Loucy (cell line): Measurements from ENCODE around the gene SUGP1.

Experiments used
- H2AFZ ChIP-seq: fragments of 200-600 bp; sonication (generic); 2 replicates; pipeline ENCODE4 v1.6.0; 2016; ENCODE audit warnings: antibody characterized with exemption, mild to moderate bottlenecking, low read length, moderate library complexity
- H3F3A ChIP-seq: fragments of 200-600 bp; 2 replicates; pipeline ENCODE4 v1.6.0; 2016; ENCODE audit warnings: antibody characterized with exemption, low read depth, mild to moderate bottlenecking
- H3K27me3 ChIP-seq: fragments of 200-600 bp; sonication (generic); 2 replicates; pipeline ENCODE4 v1.6.1; 2014; ENCODE audit warnings: low read length, mild to moderate bottlenecking; ENCODE audit not compliant: insufficient read depth, poor library complexity, severe bottlenecking
- H3K36me3 ChIP-seq: fragments of 200-600 bp; sonication (generic); 2 replicates; pipeline ENCODE4 v1.6.1; 2016; ENCODE audit warnings: low read length; ENCODE audit not compliant: insufficient read depth
- H3K4me1 ChIP-seq: fragments of 200-600 bp; sonication (generic); 2 replicates; pipeline ENCODE4 v1.5.1; 2014; ENCODE audit warnings: low read length, mild to moderate bottlenecking; ENCODE audit not compliant: insufficient read depth, poor library complexity, severe bottlenecking
- H3K4me2 ChIP-seq: fragments of 200-600 bp; sonication (generic); 2 replicates; pipeline ENCODE4 v1.6.0; 2014; ENCODE audit warnings: antibody characterized with exemption, low read length, low read depth, mild to moderate bottlenecking; ENCODE audit not compliant: poor library complexity, severe bottlenecking
- H3K4me3 ChIP-seq: fragments of 200-600 bp; sonication (generic); 2 replicates; pipeline ENCODE4 v1.5.1; 2014; ENCODE audit warnings: low read length, mild to moderate bottlenecking, mixed read lengths; ENCODE audit not compliant: poor library complexity, severe bottlenecking
- H3K79me2 ChIP-seq: fragments of 200-600 bp; sonication (generic); 2 replicates; pipeline ENCODE4 v1.6.1; 2014; ENCODE audit warnings: low read length; ENCODE audit not compliant: insufficient read depth
- H3K9ac ChIP-seq: fragments of 200-600 bp; sonication (generic); 2 replicates; pipeline ENCODE4 v1.6.0; 2014; ENCODE audit warnings: mild to moderate bottlenecking, low read depth, low read length, moderate library complexity; ENCODE audit not compliant: poor library complexity, severe bottlenecking
- H3K9me2 ChIP-seq: fragments of 200-600 bp; sonication (generic); replicated peaks from 2 replicates; pipeline ENCODE4 v1.6.1; 2016; ENCODE audit warnings: low read depth, low read length, mixed read lengths
- H3K9me3 ChIP-seq: fragments of 200-600 bp; sonication (generic); 2 replicates; pipeline ENCODE4 v1.6.1; 2014; ENCODE audit warnings: mild to moderate bottlenecking, antibody characterized with exemption, low read length, low read depth; ENCODE audit not compliant: insufficient read depth
- H4K20me1 ChIP-seq: fragments of 200-600 bp; sonication (generic); 2 replicates; pipeline ENCODE4 v1.6.0; 2014; ENCODE audit warnings: antibody characterized with exemption, low read length, mild to moderate bottlenecking; ENCODE audit not compliant: insufficient read depth, poor library complexity, severe bottlenecking
- CTCF ChIP-seq: fragments of 200-600 bp; sonication (generic); conservative IDR thresholded peaks from 2 replicates; pipeline ENCODE4 v1.5.1; 2014; ENCODE audit warnings: mild to moderate bottlenecking, antibody characterized with exemption, low read length
- EZH2phosphoT487 ChIP-seq: fragments of 200-600 bp; IDR thresholded peaks from 2 replicates; pipeline ENCODE4 v1.6.1; 2018; ENCODE audit warnings: antibody characterized with exemption, mild to moderate bottlenecking, moderate library complexity, borderline replicate concordance

SUGP1 gene

GRCh38 chr19:19259741-19260140, 60.6 kb downstream of the SUGP1 start:
- Histone ChIP-seq H3K9ac (no peak overlapping the region), H3K79me2 (no peaks in the 10 kb centered on the region), H3K9me3 (no peaks in the 10 kb centered on the region), H3F3A (no peaks in the 10 kb centered on the region), H3K4me3 (no peak overlapping the region), H3K27me3 (no peaks in the 10 kb centered on the region), H3K36me3 (no peaks in the 10 kb centered on the region), H2AFZ (no peak overlapping the region), H3K4me2 (no peak overlapping the region), H3K9me2 (no peaks in the 10 kb centered on the region), H3K4me1 (no peaks in the 10 kb centered on the region), H4K20me1 (no peaks in the 10 kb centered on the region)
- no peak for TF ChIP-seq EZH2phosphoT487
- TF ChIP-seq CTCF, result no peak

GRCh38 chr19:19258589-19259338, 61.5 kb downstream of the SUGP1 start:
- Histone ChIP-seq H3K4me3 (no peak overlapping the region), H3K79me2 (no peaks in the 10 kb centered on the region), H3K9ac (no peak overlapping the region), H2AFZ (no peak overlapping the region), H3K4me1 (no peaks in the 10 kb centered on the region), H3K4me2 (no peak overlapping the region), H3K9me2 (no peaks in the 10 kb centered on the region), H4K20me1 (no peaks in the 10 kb centered on the region), H3K36me3 (no peaks in the 10 kb centered on the region), H3K9me3 (no peaks in the 10 kb centered on the region), H3K27me3 (no peaks in the 10 kb centered on the region), H3F3A (no peaks in the 10 kb centered on the region)
- TF ChIP-seq CTCF (no peak), EZH2phosphoT487 (no peak)

GRCh38 chr19:19257836-19258588, 62.3 kb downstream of the SUGP1 start:
- H3K4me2 ChIP-seq, result no peak overlapping the region
- H3F3A ChIP-seq, result no peaks in the 10 kb centered on the region
- no peaks in the 10 kb centered on the region for H3K4me1 ChIP-seq
- H3K9me3 ChIP-seq, result no peaks in the 10 kb centered on the region
- H3K9me2 ChIP-seq, result no peaks in the 10 kb centered on the region
- no peak overlapping the region for H3K9ac ChIP-seq
- no peaks in the 10 kb centered on the region for H3K36me3 ChIP-seq
- H3K4me3 ChIP-seq, result no peak overlapping the region
- H3K27me3 ChIP-seq, result no peaks in the 10 kb centered on the region
- H2AFZ ChIP-seq, result no peak overlapping the region
- H3K79me2 ChIP-seq, result no peaks in the 10 kb centered on the region
- TF ChIP-seq EZH2phosphoT487 (no peak), CTCF (no peak)
- no peaks in the 10 kb centered on the region for H4K20me1 ChIP-seq
